ENCODE results near the gene CCR4.
"Not testable (repeated sequence)": the region's sequence is repeated elsewhere in the genome, so short reads cannot be mapped to it uniquely, and the experiment has no call there.

The CCR4 gene

DNA sequence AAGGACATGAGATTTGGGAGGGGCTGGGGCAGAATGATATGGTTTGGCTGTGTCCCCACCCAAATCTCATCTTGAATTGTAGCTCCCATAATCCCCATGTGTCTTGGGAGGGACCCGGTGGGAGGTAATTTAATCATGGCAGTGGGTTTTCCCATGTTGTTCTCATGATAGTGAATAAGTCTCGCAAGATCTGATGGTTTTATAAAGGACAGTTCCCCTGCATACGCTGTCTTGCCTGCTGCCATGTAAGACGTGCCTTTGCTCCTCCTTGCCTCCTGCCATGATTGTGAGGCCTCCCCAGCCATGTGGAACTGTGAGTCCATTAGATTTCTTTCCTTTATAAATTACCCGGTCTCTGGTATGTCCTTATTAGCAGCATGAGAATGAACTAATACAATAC, 15.2 kb downstream of the CCR4 start:
- not testable (repeated sequence) for H3K27ac ChIP-seq (ENCODE audit: low read depth, low read length); H3K4me3 ChIP-seq (ENCODE audit: low read depth, low read length); H3K9ac ChIP-seq (ENCODE audit: low read depth, low read length); H3K36me3 ChIP-seq (ENCODE audit: control insufficient read depth, insufficient read depth, low read length); H3K4me1 ChIP-seq (ENCODE audit: control insufficient read depth, insufficient read depth, low read length); H3K27me3 ChIP-seq (ENCODE audit: control insufficient read depth, insufficient read depth, low read length)
- H3K9me3 ChIP-seq (ENCODE audit: control insufficient read depth, insufficient read depth, low read length): peaks cover 15% of the 10 kb centered on the region

DNA sequence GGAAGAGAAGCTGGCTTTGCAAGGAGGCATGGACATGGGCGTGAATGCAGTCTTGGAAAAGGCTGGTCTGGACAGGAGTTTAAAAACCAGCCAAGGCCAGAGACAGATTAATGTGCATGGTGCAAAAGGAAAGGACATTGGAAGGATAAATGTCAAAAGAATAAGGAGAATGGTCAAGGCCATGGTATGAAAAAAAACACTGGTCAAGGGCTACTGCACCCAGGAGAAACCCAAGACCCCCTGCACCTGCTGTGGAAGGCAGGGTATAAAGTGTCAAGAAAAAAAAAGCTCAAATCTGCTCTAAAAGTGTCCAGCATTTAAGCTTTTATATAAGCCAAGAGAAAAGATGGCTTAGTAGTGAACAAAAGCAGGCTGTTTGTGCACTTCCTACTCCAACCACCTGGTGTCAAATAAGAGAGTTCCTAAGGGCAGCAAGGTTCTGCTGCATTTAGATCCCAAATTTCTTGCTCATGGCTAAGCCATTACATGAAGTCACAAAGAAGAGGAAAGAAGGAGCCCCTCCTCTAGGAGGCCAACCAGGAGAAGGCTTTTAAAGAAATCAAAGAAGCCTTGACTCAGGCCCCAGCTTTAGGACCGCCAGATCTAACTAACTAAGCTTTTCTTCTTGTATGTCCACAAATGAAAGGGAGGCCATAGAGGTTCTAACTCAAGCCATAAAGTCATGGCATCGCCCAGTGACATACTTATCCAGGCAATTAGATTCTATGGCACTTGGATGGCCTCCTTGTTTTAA, 16.9 kb downstream of the CCR4 start:
- H3K4me3 ChIP-seq (ENCODE audit: low read depth, low read length): no peak overlapping the region
- no peaks in the 10 kb centered on the region for H3K36me3 ChIP-seq (ENCODE audit: control insufficient read depth, insufficient read depth, low read length)
- H3K4me1 ChIP-seq (ENCODE audit: control insufficient read depth, insufficient read depth, low read length): no peaks in the 10 kb centered on the region
- H3K27ac ChIP-seq (ENCODE audit: low read depth, low read length): no peak overlapping the region
- peaks cover 15% of the 10 kb centered on the region for H3K9me3 ChIP-seq (ENCODE audit: control insufficient read depth, insufficient read depth, low read length)
- H3K9ac ChIP-seq (ENCODE audit: low read depth, low read length): no peak overlapping the region
- H3K27me3 ChIP-seq (ENCODE audit: control insufficient read depth, insufficient read depth, low read length): no peaks in the 10 kb centered on the region

DNA sequence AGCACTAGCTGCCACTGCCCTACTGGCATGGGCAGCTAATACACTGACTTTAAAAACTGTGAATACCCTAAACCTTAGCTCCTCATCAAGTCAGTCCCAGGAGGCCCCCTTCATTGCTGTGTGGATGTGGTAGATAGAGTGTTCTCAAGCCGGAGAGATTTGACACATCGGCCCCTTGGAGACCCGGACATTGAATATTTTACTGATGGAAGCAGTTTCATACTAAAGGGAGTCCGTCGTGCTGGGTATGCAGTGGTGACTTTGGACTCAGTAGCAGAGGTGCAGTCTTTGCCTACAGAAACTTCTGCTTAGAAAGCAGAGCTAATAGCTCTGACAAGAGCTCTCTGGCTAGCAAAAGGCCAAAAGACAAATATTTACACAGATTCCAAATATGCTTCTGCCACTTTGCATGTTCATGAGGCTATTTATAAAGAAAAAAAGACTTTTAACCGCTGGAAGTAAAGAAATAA, 17.5 kb downstream of the CCR4 start:
- peaks cover 15% of the 10 kb centered on the region for H3K9me3 ChIP-seq (ENCODE audit: control insufficient read depth, insufficient read depth, low read length)
- no peaks in the 10 kb centered on the region for H3K27me3 ChIP-seq (ENCODE audit: control insufficient read depth, insufficient read depth, low read length)
- no peak overlapping the region for H3K27ac ChIP-seq (ENCODE audit: low read depth, low read length)
- no peaks in the 10 kb centered on the region for H3K36me3 ChIP-seq (ENCODE audit: control insufficient read depth, insufficient read depth, low read length)
- no peaks in the 10 kb centered on the region for H3K4me1 ChIP-seq (ENCODE audit: control insufficient read depth, insufficient read depth, low read length)
- H3K4me3 ChIP-seq (ENCODE audit: low read depth, low read length): no peak overlapping the region
- H3K9ac ChIP-seq (ENCODE audit: low read depth, low read length): no peak overlapping the region

DNA sequence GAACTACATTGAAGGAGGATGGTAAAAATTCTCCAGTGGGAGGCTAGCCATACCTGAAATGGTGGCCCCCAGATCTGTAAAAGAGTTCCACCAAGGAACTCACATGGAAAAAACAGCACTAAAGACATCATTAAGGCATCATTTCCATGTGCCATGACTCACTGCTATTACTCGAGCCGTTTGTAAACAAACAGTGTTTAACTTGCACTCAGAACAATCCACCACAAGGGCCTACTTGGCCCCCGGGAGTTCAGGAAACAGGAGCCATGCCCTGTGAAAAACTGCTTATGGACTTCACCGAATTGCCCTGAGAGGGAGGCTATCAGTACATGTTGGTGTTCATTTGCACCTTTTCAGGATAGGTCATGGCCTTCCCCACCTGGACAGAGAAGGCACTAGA, 18.2 kb downstream of the CCR4 start:
- Histone ChIP-seq H3K4me1 (ENCODE audit: control insufficient read depth, insufficient read depth, low read length) (no peaks in the 10 kb centered on the region), H3K9me3 (ENCODE audit: control insufficient read depth, insufficient read depth, low read length) (peaks cover 15% of the 10 kb centered on the region), H3K27ac (ENCODE audit: low read depth, low read length) (no peak overlapping the region), H3K9ac (ENCODE audit: low read depth, low read length) (no peak overlapping the region), H3K36me3 (ENCODE audit: control insufficient read depth, insufficient read depth, low read length) (no peaks in the 10 kb centered on the region), H3K27me3 (ENCODE audit: control insufficient read depth, insufficient read depth, low read length) (no peaks in the 10 kb centered on the region), H3K4me3 (ENCODE audit: low read depth, low read length) (no peak overlapping the region)

DNA sequence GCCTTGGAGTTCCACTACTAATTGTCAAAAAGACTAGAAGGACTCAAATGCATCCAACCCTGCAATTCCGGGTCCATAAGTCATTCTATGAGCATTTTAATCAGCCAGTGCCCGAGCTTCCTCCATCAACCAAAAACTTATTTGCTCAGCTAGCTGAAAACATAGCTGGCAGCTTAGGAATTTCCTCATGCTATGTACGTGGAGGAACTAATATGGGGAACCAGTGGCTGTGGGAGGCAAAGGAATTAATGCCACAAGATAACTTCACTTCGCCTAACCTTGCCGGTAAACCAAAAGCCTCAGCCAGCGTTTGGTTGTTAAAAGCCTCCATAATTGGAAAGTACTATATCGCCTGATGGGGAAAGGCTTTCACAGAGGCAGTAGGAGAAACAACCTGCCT, 19.8 kb downstream of the CCR4 start:
- H3K9ac ChIP-seq (ENCODE audit: low read depth, low read length); H3K4me1 ChIP-seq (ENCODE audit: control insufficient read depth, insufficient read depth, low read length); H3K27me3 ChIP-seq (ENCODE audit: control insufficient read depth, insufficient read depth, low read length); H3K27ac ChIP-seq (ENCODE audit: low read depth, low read length); H3K36me3 ChIP-seq (ENCODE audit: control insufficient read depth, insufficient read depth, low read length); H3K9me3 ChIP-seq (ENCODE audit: control insufficient read depth, insufficient read depth, low read length); H3K4me3 ChIP-seq (ENCODE audit: low read depth, low read length): not testable (repeated sequence)

DNA sequence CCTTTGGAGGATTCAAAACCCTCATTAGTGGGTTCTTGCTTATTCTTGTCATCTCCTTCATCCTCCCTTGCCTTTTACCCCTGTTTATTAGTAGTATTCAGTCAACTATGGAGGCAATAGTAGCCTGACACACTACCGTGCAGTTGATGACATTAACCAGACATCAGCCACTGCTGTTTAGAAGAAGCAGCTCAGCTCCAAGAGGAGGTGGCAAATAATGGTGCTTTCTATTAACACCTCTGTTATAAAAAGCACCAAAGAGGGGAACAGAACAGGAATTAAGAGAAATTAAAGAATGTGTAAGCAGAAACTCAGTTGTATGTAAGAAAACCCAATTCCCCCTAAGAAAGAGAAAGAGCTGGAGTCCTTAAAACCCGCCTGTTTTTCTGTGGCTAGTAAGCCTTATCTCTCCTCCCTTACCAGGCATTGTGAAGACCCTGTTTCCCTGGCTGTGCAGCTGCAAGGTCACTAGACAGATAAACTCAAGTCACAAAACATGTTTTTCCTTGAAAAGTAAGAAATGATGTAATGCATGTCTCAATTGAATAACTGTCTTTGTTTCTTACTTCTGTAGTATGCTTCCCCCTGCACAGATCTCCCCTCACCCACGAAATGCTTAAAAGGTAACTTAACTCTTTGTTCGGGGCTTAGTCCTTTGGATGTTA, 21.2 kb downstream of the CCR4 start:
- H3K9ac ChIP-seq (ENCODE audit: low read depth, low read length): no peak overlapping the region
- no peaks in the 10 kb centered on the region for H3K4me1 ChIP-seq (ENCODE audit: control insufficient read depth, insufficient read depth, low read length)
- H3K27me3 ChIP-seq (ENCODE audit: control insufficient read depth, insufficient read depth, low read length): no peaks in the 10 kb centered on the region
- H3K27ac ChIP-seq (ENCODE audit: low read depth, low read length): no peak overlapping the region
- H3K36me3 ChIP-seq (ENCODE audit: control insufficient read depth, insufficient read depth, low read length): no peaks in the 10 kb centered on the region
- no peaks in the 10 kb centered on the region for H3K9me3 ChIP-seq (ENCODE audit: control insufficient read depth, insufficient read depth, low read length)
- no peak overlapping the region for H3K4me3 ChIP-seq (ENCODE audit: low read depth, low read length)

DNA sequence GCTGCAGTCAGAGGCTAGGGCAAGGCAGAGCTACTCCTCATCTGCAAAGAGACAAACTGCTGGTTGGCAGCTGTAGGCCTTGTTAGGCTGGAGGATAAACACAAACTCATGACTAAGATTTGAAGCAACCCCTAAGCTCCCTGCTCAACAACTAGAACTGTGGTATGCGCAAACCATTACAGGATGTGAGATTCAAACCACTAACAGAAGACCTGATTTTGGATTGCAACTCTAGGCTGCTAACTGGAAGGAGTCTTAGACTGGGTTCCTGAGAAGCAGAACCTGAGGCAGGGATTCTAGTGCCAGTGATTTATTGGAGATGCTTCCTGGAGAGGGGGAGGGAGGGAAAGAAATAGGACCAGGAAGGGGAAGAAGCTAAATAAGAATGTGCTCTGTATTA, 22.5 kb downstream of the CCR4 start:
- no peaks in the 10 kb centered on the region for H3K27me3 ChIP-seq (ENCODE audit: control insufficient read depth, insufficient read depth, low read length)
- H3K9ac ChIP-seq (ENCODE audit: low read depth, low read length): no peak overlapping the region
- no peaks in the 10 kb centered on the region for H3K36me3 ChIP-seq (ENCODE audit: control insufficient read depth, insufficient read depth, low read length)

DNA sequence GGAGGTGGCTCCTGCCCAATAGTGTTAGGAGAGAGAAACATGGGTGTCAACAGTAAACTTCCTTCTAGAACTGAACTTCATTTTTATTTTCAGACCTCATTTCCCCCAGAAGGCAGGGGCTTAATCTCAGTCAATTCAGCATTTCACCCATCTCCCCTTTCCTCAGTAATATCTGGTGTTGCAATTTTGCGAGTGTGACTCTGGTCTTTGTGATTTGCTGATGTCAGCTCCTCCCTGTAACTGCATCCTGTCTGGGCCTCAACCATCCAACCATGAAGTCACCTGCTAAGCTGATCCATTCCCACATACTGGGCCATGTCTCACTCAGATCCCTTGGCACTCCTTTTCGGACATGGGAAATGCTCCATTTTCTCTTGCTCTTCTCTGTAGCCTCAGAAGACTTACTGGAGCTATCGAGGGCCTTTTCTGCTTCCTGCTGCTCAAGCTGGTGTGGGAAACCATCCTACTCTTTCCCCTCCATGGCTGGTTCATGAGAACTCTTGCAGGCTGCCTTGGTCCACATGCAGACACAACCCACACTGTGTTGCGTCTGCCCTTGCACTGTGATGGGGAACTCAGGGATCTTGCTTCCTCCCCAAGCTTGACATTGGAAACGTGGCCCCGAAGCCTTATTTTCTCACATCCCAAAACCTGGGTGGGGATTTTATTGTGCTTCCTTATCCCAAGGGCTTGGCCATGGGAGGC, 24.6 kb downstream of the CCR4 start:
- H3K36me3 ChIP-seq (ENCODE audit: control insufficient read depth, insufficient read depth, low read length): no peaks in the 10 kb centered on the region
- no peak overlapping the region for H3K27ac ChIP-seq (ENCODE audit: low read depth, low read length)
- H3K9ac ChIP-seq (ENCODE audit: low read depth, low read length): no peak overlapping the region

More for the DNA sequence above, 22.5 kb downstream of the CCR4 start:
- Histone ChIP-seq H3K4me3 (ENCODE audit: low read depth, low read length) (no peak overlapping the region), H3K9me3 (ENCODE audit: control insufficient read depth, insufficient read depth, low read length) (no peaks in the 10 kb centered on the region), H3K4me1 (ENCODE audit: control insufficient read depth, insufficient read depth, low read length) (no peaks in the 10 kb centered on the region), H3K27ac (ENCODE audit: low read depth, low read length) (no peak overlapping the region)

DNA sequence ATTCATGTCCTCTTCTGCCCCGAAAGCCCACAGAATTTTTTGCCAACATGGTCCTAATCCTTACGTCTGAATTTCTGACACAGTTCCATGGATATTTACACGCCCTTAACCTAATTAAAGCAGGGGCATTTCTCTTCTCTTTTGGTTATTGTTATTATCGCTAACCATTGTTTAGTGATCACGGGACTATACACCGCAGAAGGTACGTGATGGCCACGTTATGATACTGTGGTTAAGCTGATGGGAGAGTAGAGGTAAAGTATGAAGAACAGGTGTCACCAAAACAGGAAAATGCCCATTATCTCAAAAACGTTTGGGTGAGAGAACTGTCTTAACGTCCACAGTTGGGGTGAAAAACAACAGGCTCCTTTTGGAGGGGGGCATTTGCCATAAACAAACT, 26.4 kb downstream of the CCR4 start:
- no peak overlapping the region for H3K9ac ChIP-seq (ENCODE audit: low read depth, low read length)
- H3K4me1 ChIP-seq (ENCODE audit: control insufficient read depth, insufficient read depth, low read length): no peaks in the 10 kb centered on the region
- H3K27me3 ChIP-seq (ENCODE audit: control insufficient read depth, insufficient read depth, low read length): no peaks in the 10 kb centered on the region
- no peak overlapping the region for H3K27ac ChIP-seq (ENCODE audit: low read depth, low read length)
- H3K9me3 ChIP-seq (ENCODE audit: control insufficient read depth, insufficient read depth, low read length): no peaks in the 10 kb centered on the region
- no peak overlapping the region for H3K4me3 ChIP-seq (ENCODE audit: low read depth, low read length)
- no peaks in the 10 kb centered on the region for H3K36me3 ChIP-seq (ENCODE audit: control insufficient read depth, insufficient read depth, low read length)

More for the DNA sequence above, 24.6 kb downstream of the CCR4 start:
- Histone ChIP-seq H3K9me3 (ENCODE audit: control insufficient read depth, insufficient read depth, low read length) (no peaks in the 10 kb centered on the region), H3K27me3 (ENCODE audit: control insufficient read depth, insufficient read depth, low read length) (no peaks in the 10 kb centered on the region), H3K4me3 (ENCODE audit: low read depth, low read length) (no peak overlapping the region), H3K4me1 (ENCODE audit: control insufficient read depth, insufficient read depth, low read length) (no peaks in the 10 kb centered on the region)

DNA sequence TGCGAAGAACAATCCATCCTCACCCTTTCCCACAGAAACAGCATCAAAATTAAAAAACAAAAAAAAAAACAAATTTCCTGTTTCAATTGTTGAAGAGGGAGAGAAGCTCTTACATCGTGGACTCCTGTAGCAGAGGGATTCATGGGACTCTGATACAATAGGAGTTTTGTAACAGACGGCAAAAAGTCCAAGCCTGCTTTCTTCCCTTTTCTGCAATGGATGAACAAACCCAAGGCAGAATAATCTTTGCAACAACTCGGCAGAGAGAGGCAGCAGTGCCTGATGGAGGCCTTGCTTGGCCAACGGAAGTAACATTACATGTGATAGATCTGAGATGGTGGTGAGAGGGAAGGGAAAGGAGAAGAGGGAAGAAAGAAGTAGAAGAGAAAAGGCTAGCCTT, 26.9 kb downstream of the CCR4 start:
- H3K27ac ChIP-seq (ENCODE audit: low read depth, low read length): no peak overlapping the region
- no peaks in the 10 kb centered on the region for H3K9me3 ChIP-seq (ENCODE audit: control insufficient read depth, insufficient read depth, low read length)
- no peaks in the 10 kb centered on the region for H3K4me1 ChIP-seq (ENCODE audit: control insufficient read depth, insufficient read depth, low read length)
- no peaks in the 10 kb centered on the region for H3K36me3 ChIP-seq (ENCODE audit: control insufficient read depth, insufficient read depth, low read length)
- H3K9ac ChIP-seq (ENCODE audit: low read depth, low read length): no peak overlapping the region
- H3K27me3 ChIP-seq (ENCODE audit: control insufficient read depth, insufficient read depth, low read length): no peaks in the 10 kb centered on the region
- H3K4me3 ChIP-seq (ENCODE audit: low read depth, low read length): no peak overlapping the region

DNA sequence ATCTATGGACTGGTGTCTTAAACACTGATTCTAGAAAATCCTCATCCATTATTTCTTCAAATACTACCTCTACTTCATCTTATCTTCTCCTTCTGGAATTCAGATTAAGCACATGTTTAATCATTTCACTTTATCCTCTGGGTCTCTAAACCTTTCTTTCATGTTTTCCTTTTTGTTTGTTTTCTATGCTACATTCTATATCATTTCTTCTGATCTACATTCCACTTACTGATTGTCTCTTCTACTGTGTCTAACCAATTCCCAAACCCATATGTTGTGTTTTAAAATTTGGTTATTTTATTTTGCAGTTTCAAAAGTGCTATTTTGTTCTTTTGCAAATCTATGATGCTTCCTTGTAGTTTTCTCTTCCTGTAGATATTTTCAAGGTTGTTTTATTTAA, 31.7 kb downstream of the CCR4 start:
- no peak overlapping the region for H3K4me3 ChIP-seq (ENCODE audit: low read depth, low read length)
- H3K9ac ChIP-seq (ENCODE audit: low read depth, low read length): no peak overlapping the region
- no peak overlapping the region for H3K27ac ChIP-seq (ENCODE audit: low read depth, low read length)
- H3K9me3 ChIP-seq (ENCODE audit: control insufficient read depth, insufficient read depth, low read length): no peaks in the 10 kb centered on the region
- no peaks in the 10 kb centered on the region for H3K27me3 ChIP-seq (ENCODE audit: control insufficient read depth, insufficient read depth, low read length)
- no peaks in the 10 kb centered on the region for H3K4me1 ChIP-seq (ENCODE audit: control insufficient read depth, insufficient read depth, low read length)
- no peaks in the 10 kb centered on the region for H3K36me3 ChIP-seq (ENCODE audit: control insufficient read depth, insufficient read depth, low read length)
